HCT116 (cell line): ENCODE data around the gene OR6J1.

ENCODE experiments used
- CBX3 ChIP-seq: IDR thresholded peaks from 2 replicates; pipeline ENCODE4 v1.6.1; 2012; ENCODE audit warnings: low read depth
- EGR1 ChIP-seq: IDR thresholded peaks from 2 replicates; pipeline ENCODE4 v1.6.1; 2012; ENCODE audit warnings: low read depth
- POLR2A ChIP-seq: IDR thresholded peaks from 2 replicates; pipeline ENCODE4 v1.7.0; 2011; ENCODE audit warnings: borderline replicate concordance; ENCODE audit not compliant: insufficient read depth, insufficient read length; ENCODE audit errors: extremely low read depth
- POLR2AphosphoS5 ChIP-seq: IDR thresholded peaks from 2 replicates; pipeline ENCODE4 v1.6.1; 2011; ENCODE audit warnings: mild to moderate bottlenecking, low read depth, low read length, moderate library complexity
- SP1 ChIP-seq: IDR thresholded peaks from 2 replicates; pipeline ENCODE4 v1.6.1; 2012; ENCODE audit warnings: low read depth
- SRF ChIP-seq: IDR thresholded peaks from 2 replicates; pipeline ENCODE4 v1.6.1; 2012; ENCODE audit warnings: low read depth
- TF ChIP-seq, protein P1 (sequence below), 3 experiments: fragments of 200-600 bp in 1 of 3; sonication (generic) in 1 of 3; IDR thresholded peaks in 2 of 3; conservative IDR thresholded peaks in 1 of 3; 2 replicates each; pipeline ENCODE4 v1.5.1; 2012 to 2017; ENCODE audit warnings: low read depth in 2 of 3, low read length in 2 of 3, antibody characterized with exemption in 1 of 3, borderline replicate concordance in 1 of 3, control low read depth in 1 of 3, mild to moderate bottlenecking in 1 of 3, mixed read lengths in 1 of 3, mixed run types in 1 of 3, moderate library complexity in 1 of 3; ENCODE audit not compliant: insufficient read depth in 1 of 3

GRCh38 chr14:22657861-22658260 lies 13.7 kb upstream of the OR6J1 start:
- TF ChIP-seq EGR1 (no peak), SRF (no peak), SP1 (no peak), POLR2A (no peak), POLR2AphosphoS5 (no peak), CBX3 (no peak)
- TF ChIP-seq, protein P1, sequence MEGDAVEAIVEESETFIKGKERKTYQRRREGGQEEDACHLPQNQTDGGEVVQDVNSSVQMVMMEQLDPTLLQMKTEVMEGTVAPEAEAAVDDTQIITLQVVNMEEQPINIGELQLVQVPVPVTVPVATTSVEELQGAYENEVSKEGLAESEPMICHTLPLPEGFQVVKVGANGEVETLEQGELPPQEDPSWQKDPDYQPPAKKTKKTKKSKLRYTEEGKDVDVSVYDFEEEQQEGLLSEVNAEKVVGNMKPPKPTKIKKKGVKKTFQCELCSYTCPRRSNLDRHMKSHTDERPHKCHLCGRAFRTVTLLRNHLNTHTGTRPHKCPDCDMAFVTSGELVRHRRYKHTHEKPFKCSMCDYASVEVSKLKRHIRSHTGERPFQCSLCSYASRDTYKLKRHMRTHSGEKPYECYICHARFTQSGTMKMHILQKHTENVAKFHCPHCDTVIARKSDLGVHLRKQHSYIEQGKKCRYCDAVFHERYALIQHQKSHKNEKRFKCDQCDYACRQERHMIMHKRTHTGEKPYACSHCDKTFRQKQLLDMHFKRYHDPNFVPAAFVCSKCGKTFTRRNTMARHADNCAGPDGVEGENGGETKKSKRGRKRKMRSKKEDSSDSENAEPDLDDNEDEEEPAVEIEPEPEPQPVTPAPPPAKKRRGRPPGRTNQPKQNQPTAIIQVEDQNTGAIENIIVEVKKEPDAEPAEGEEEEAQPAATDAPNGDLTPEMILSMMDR (IDR thresholded peaks at IDR 0.05 in 2 of 3, conservative IDR thresholded peaks at IDR 0.05 in 1 of 3; ENCODE audit: borderline replicate concordance in 1 of 3, insufficient read depth in 1 of 3, low read depth in 2 of 3, low read length in 2 of 3) = peak; percentile 57 to 82 (median 59)
